Hepatocyte (in vitro differentiated cells): ENCODE data around the gene THPO.

ENCODE experiments used
- EZH2 ChIP-seq: fragments of 200-600 bp; sonication (generic); IDR thresholded peaks from 2 replicates; pipeline ENCODE4 v1.6.1; 2016; ENCODE audit warnings: antibody characterized with exemption, mild to moderate bottlenecking, borderline replicate concordance
- TF ChIP-seq, protein P1 (sequence below): fragments of 200-600 bp; sonication (generic); IDR thresholded peaks from 2 replicates; pipeline ENCODE4 v1.5.1; 2016; ENCODE audit warnings: antibody characterized with exemption, mild to moderate bottlenecking; ENCODE audit not compliant: poor library complexity

DNA sequence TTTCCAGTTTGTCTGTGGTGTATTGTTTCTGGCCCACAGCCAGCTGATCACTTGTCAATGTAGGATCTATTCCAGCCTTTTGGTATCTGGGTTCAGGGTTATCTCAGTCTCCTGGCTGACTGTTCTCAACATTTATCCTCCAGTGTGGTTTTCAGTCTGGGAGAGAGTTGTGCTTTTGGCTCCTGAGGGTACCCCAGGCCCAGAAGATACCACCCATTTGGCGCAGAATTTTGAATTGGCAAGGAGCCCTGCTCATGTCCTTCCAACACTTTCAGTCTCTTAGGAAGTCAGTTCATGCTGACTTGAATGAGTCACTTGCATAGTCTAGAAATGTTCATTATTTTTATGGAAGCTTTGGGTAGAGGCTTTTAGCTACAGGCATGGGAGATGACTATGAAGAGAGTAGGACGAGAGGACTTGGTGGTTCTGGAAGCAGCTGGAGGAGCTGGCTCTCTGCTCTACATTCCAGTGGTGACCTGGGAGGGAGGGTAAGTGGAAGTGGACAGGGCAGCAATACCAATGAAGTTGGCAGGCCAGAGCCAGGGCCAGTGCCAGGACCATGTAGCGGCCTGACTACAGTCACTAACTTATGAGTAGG lies 9.3 kb downstream of the THPO start:
- TF ChIP-seq, protein P1, sequence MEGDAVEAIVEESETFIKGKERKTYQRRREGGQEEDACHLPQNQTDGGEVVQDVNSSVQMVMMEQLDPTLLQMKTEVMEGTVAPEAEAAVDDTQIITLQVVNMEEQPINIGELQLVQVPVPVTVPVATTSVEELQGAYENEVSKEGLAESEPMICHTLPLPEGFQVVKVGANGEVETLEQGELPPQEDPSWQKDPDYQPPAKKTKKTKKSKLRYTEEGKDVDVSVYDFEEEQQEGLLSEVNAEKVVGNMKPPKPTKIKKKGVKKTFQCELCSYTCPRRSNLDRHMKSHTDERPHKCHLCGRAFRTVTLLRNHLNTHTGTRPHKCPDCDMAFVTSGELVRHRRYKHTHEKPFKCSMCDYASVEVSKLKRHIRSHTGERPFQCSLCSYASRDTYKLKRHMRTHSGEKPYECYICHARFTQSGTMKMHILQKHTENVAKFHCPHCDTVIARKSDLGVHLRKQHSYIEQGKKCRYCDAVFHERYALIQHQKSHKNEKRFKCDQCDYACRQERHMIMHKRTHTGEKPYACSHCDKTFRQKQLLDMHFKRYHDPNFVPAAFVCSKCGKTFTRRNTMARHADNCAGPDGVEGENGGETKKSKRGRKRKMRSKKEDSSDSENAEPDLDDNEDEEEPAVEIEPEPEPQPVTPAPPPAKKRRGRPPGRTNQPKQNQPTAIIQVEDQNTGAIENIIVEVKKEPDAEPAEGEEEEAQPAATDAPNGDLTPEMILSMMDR, result no peak
- TF ChIP-seq EZH2, result no peak
